ENCODE data around the gene CD7.

CD7 gene

DNA sequence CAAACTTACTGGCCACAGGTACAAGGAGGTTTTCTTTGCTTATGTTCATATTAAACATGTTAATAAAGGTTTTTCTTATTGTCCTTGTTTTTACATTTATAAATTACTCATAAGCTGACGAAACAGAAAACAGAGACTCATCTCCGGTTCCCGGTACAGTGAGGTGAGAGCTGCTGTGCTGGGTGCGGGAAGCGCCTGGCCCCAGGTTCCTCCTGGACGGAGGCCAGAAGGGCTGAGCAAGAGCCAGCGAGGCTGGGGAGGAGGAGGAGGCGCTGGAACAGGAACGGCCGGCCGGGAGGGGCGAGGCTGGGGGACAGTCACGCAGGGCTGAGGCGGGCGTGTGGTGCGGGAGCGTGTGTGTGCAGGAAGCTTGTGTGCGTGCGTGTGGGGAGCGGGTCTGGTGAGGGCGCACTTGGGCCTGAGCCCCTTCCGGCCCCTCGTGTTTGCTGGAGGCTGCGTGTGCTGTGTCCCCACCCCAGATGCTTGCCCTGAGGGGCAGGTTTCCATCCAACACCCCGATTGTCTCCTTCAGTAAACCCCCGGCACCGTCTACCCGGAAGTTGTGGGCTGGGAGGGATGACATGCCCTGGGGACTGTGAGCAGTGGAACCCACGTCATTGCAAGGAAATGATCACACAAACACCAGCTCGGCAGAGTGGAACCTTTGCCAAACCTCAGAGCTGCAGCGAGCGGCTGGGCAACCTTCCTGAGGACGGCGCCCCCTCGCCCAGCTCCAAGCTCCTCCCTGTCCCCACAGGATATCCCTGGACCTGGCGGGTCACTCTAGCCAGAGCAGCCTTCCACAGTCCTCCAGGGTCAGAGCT is 19.5 kb downstream of the CD7 start:
- peak; percentile 49 for DNase-seq

- DNase-seq: peak; percentile 49
Observed at GRCh38 chr17:82297280-82297713, 20.1 kb downstream of the CD7 start.

DNA sequence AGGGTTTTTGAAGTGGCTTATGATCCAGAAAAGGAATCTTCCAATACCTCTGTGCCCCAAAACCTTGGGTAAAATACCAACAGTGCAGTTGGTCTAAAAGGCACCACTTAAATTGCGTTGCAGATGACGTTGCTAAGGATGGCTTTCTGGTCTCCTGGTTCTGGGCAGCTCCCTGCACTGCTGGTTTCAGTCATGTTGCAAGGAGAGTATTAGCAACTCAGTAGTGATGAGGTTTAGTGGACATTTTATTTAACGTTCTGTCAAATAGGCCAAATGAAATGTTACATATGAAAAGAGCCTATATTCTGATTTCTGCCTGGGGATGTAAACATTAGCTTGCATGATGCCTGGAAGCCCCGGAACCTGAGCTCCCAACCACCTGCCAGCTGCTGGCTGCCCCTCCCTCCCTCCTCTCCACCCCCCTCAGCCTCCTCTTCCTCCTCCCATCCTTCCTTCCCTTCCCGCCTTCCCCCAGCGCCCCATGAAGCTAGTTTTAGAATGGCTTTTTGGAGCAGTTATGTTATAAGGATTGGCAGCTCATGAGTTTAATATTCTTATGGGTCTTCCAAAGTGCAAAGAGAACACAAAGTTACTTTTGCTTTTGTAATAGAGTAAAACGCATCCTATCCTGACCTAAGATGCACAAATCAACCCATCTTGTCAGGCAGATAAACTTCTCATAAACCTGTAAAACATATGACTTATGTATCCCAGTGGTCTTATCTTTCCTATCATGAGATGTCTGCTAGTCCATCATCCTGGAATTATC is 20.7 kb downstream of the CD7 start:
- no peak for DNase-seq

- DNase-seq: no peak
Observed at GRCh38 chr17:82295472-82295814, 22.0 kb downstream of the CD7 start.

GRCh38 chr17:82294064-82294773 is 23.2 kb downstream of the CD7 start:
- DNase-seq: no peak

DNA sequence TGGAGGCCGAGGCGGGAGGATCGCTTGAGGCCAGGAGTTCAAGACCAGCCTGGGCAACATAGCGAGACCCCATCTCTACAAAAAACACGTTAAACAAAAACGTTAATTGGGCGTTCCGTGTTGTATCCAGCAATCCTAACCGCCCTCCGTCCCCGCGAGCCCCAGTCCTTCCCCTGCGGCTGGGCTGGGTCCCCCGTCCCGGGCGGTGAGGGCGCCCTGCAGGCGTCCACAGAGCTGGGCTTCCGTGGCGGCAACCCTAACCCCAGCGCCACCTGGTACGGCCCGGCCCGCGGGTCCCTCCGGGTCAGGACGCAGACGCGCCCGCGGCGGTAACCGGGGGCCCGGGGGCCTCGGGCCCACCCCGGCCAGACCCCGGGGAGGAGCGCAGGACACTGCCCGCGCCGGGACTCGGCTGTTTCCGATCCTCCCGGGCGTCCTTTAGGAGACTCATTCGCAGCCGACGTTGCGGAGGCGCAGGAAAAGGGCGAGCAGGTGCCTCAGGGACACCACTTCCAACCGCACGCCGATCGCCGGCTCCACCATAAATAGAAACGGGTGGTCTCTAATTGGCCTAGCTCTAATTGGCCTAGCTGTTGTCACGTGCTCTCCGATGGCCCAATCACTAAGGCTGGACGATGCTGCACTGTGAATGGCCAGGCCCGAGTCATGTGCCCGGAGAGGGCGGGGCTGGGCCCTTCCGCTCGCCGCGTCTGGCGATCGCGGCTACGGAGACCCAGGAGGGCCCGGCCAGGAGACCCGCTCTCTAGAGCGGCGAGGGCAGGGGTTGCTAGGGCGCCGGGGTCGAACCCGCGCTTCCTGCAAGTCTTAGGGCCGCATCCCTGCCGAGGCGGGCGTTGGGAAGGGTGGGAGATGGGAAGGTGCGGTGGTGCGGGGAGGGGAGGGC is 24.9 kb downstream of the CD7 start:
- peak; percentile 89 for DNase-seq

- no peak for DNase-seq
Observed at GRCh38 chr17:82291582-82292250, 25.7 kb downstream of the CD7 start.

- no peak for DNase-seq
Observed at GRCh38 chr17:82287868-82288801, 29.3 kb downstream of the CD7 start.

DNA sequence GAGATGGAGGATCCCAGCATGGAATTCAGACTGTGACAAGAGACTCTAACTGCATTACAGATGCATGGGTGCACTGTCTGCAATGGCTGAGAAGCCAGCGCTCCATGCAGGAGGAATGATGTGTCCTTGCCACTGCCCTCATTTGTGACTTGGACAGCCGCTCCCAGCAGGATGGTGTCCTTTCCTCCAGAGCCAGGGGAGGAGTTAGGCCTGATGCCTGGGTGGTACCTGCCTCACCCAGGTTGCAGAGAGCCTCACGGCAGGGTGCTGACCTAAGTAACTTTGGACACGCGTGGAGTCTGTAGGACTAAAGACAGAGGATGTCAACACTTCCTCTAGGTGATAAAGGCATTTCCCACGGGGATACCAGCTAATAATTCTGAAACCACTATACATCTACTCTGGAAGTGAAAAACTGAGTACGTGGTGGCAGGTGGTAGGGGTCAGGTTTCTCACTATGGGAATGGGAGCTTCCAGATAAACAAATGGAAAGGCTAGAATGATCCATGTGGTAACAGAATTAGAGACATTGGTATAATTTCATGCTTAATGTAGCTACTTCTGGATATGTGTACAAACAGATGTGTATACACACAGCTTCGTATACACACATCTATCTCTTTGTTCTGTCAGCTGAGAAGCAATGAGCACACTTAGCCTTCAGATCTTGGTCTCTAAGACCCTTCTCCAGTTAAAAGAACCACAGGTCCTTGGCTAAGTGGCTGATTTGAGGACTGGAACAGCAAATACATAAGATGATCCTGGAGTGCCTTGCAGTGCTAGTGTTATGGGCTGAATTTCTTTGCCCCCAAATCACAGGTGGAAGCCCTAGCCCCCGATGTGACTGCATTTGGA is 30.2 kb downstream of the CD7 start:
- no peak for DNase-seq

GRCh38 chr17:82285141-82285540 is 32.3 kb downstream of the CD7 start:
- no peak for DNase-seq

DNA sequence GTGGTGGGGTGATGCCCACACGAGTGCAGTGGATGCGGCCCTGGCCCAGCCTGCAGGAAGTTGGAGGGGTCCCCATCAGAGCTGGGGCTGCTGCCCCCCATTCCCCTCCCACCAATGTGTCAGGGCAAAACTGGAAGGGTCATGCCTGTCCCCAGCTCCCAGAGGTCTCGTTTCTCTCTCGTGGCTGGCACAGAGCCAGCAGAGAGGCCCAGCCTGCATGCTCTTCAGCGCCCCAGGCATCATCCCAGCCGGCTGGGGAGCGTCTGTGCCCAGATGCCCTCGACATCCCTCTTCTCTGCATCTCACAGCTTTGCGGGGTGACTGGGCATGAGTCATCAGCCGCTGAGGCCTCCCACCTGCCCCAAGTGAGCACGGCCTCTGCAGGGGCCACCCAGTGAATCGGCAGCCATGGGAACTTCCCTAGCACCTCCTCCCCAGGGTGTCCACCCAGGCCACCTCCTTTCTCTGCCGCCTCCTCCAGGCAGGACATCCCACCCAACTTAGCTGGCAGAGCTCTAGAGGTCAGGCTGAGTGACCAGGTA is 34.1 kb downstream of the CD7 start:
- DNase-seq: peak; percentile 14

- DNase-seq: no peak
Observed at GRCh38 chr17:82282239-82283207, 34.9 kb downstream of the CD7 start.

- no peak for DNase-seq
Observed at GRCh38 chr17:82281502-82282238, 35.7 kb downstream of the CD7 start.

- no peak for DNase-seq
Observed at GRCh38 chr17:82281076-82281475, 36.3 kb downstream of the CD7 start.

- no peak for DNase-seq
Observed at GRCh38 chr17:82280537-82280936, 36.9 kb downstream of the CD7 start.

GRCh38 chr17:82278786-82279391 is 38.5 kb downstream of the CD7 start:
- no peak for DNase-seq

DNA sequence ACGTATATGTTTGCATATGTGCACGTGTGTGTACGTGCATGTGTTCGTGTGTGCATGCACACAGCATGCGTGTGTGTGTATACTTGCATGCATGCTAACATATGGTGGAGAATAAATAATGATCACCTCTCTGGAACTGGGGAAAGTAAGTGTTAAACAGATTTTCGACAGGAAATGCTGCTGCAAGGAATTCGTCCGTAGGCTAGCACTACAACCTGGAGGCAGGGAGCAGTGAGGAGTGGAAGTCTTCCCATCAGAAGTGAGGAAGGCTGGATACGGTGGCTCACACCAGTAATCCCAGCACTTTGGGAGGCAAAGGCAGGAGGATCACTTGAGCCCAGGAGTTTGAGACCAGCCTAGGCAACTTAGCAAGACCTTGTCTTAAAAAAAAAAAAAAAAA is 39.1 kb downstream of the CD7 start:
- DNase-seq: no peak
